Kidney (tissue), 14 donors: Measurements from ENCODE around the gene BEAN1. TPM values are rescaled to one million over a fixed set of nuclear protein-coding genes. Genes with fewer than 3 reads are reported as not detected.

Source experiments
- DNase-seq, 5 donors: peaks; one replicate each; pipeline ENCODE4 v3.0.0-alpha.2; 2013 to 2020
- FAIRE-seq: peaks from 2 replicates; lab custom pipeline; 2012; peaks lifted over from hg19 to GRCh38; lab: Jason Lieb, UNC
- H3K27ac ChIP-seq, 2 donors: one replicate each; pipeline ENCODE4 v1.7.0; 2013; ENCODE audit warnings: low read depth in 2 of 2, low read length in 2 of 2, inconsistent platforms in 1 of 2
- H3K27me3 ChIP-seq: one replicate; pipeline ENCODE4 v1.7.1; 2013; ENCODE audit warnings: low read length, inconsistent platforms; ENCODE audit not compliant: control insufficient read depth, insufficient read depth
- H3K36me3 ChIP-seq, 3 donors: one replicate each; pipeline versions ENCODE4 v1.7.0 to v1.7.1; 2013; ENCODE audit warnings: low read length in 3 of 3, control low read depth in 1 of 3, inconsistent platforms in 1 of 3; ENCODE audit not compliant: insufficient read depth in 3 of 3, control insufficient read depth in 2 of 3
- H3K4me1 ChIP-seq, 3 donors: one replicate each; pipeline versions ENCODE4 v1.7.0 to v1.7.1; 2013; ENCODE audit warnings: low read length in 3 of 3, inconsistent platforms in 1 of 3, low read depth in 1 of 3; ENCODE audit not compliant: control insufficient read depth in 2 of 3, insufficient read depth in 2 of 3
- H3K4me3 ChIP-seq, 3 donors: one replicate each; pipeline versions ENCODE4 v1.7.0 to v1.8.1; 2013; ENCODE audit warnings: low read length in 3 of 3, control low read depth in 1 of 3, inconsistent platforms in 1 of 3
- H3K9ac ChIP-seq, 3 donors: one replicate each; pipeline versions ENCODE4 v1.7.0 to v1.7.1; 2013; ENCODE audit warnings: low read length in 3 of 3, control low read depth in 1 of 3, inconsistent platforms in 1 of 3
- H3K9me3 ChIP-seq, 3 donors: one replicate each; pipeline versions ENCODE4 v1.7.0 to v1.7.1; 2013; ENCODE audit warnings: low read length in 3 of 3, control low read depth in 1 of 3, inconsistent platforms in 1 of 3; ENCODE audit not compliant: control insufficient read depth in 2 of 3, insufficient read depth in 1 of 3
- CTCF ChIP-seq: IDR thresholded peaks from 3 replicates; pipeline ENCODE4 v1.5.1; 2012; ENCODE audit warnings: mild to moderate bottlenecking, moderate library complexity, borderline replicate concordance; ENCODE audit not compliant: insufficient read depth; ENCODE audit errors: extremely low read depth
- intact Hi-C: fragments of 100-400 bp; cut with DNase I; formaldehyde crosslinking; loops from one replicate; pipeline ENCODE4 v1.11.1; 2022
- polyA plus RNA-seq: library from polyadenylated mRNA; stranded (reverse); fragments of 350-450 nt; fragmentation: Illumina TruSeq; extraction: RNeasy Lipid Tissue Mini Kit (QIAGEN cat#74804); gene quantifications from one replicate; pipeline ENCODE4 v1.2.3, GENCODE V29; 2014; ENCODE audit warnings: low read depth, low replicate concordance; ENCODE audit not compliant: insufficient read depth
- total RNA-seq: library from RNA; stranded (reverse); fragmentation: NEBNext Ultra II Directional; extraction: Animal tissue kit (Norgen Biotek cat#: 25700); gene quantifications from one replicate; pipeline ENCODE4 v1.2.1, GENCODE V29; 2021
- donor health status: control.
- donor health status: control.
- donor health status: control.
- donor health status: control.
- donor health status: control.
- donor health status: DM: yes; HTN: yes; CAD: no.
- donor health status: Normal renal cell carcinoma (clear cell type).

Gene BEAN1
- total and polyA plus RNA-seq, 2 donors from 2014 or later = 0.47 to 2.4 TPM

- Histone ChIP-seq H3K4me3 (no peak overlapping the region), H3K9me3 (no peaks in the 10 kb centered on the region), H3K9ac (no peak overlapping the region), H3K36me3 (peaks cover 0 to 25% (median 13%) of the 10 kb centered on the region in 3 donors), H3K27me3 (no peaks in the 10 kb centered on the region), H3K4me1 (peaks cover 0 to 11% (median 0%) of the 10 kb centered on the region in 3 donors), H3K27ac (no peak overlapping the region)
- DNase-seq = no peak
- TF ChIP-seq CTCF = no peak
- intact Hi-C loops = no loop called here
- FAIRE-seq = no peak
Measured at GRCh38 chr16:66523861-66524354, 96.8 kb downstream of the BEAN1 start.

GRCh38 chr16:66524601-66525164 lies 97.6 kb downstream of the BEAN1 start:
- Histone ChIP-seq H3K36me3 (peaks cover under 1 to 29% (median 19%) of the 10 kb centered on the region in 3 donors), H3K9me3 (no peaks in the 10 kb centered on the region), H3K27ac (peak overlapping the region in 1 of 2 donors; percentile 57), H3K4me3 (no peak overlapping the region), H3K4me1 (peaks cover 0 to 8% (median 0%) of the 10 kb centered on the region in 3 donors), H3K27me3 (no peaks in the 10 kb centered on the region), H3K9ac (no peak overlapping the region)
- FAIRE-seq (no peak), DNase-seq (no peak)
- intact Hi-C loops = no loop called here
- TF ChIP-seq CTCF = no peak

GRCh38 chr16:66525396-66526180 lies 98.5 kb downstream of the BEAN1 start:
- Histone ChIP-seq H3K4me1 (peaks cover 0 to 7% (median 0%) of the 10 kb centered on the region in 3 donors), H3K9ac (no peak overlapping the region), H3K36me3 (peaks cover 3 to 34% (median 23%) of the 10 kb centered on the region in 3 donors), H3K27ac (no peak overlapping the region), H3K4me3 (no peak overlapping the region), H3K9me3 (no peaks in the 10 kb centered on the region), H3K27me3 (no peaks in the 10 kb centered on the region)
- no peak for TF ChIP-seq CTCF
- no peak for FAIRE-seq
- no peak for DNase-seq
- intact Hi-C loops = no loop called here
